IPS-15b (cell line): ENCODE data around the gene EGR1.

Experiments
- H3K27me3 ChIP-seq: one replicate; pipeline ENCODE4 v1.6.1; 2013; ENCODE audit warnings: low read length; ENCODE audit not compliant: control insufficient read depth, insufficient read depth
- H3K36me3 ChIP-seq: one replicate; pipeline ENCODE4 v1.6.1; 2013; ENCODE audit warnings: low read length; ENCODE audit not compliant: control insufficient read depth, insufficient read depth
- H3K4me1 ChIP-seq: one replicate; pipeline ENCODE4 v1.6.1; 2013; ENCODE audit warnings: mild to moderate bottlenecking, low read length; ENCODE audit not compliant: control insufficient read depth, insufficient read depth
- H3K4me3 ChIP-seq: one replicate; pipeline ENCODE4 v1.5.1; 2013; ENCODE audit warnings: low read depth, low read length
- H3K9ac ChIP-seq: one replicate; pipeline ENCODE4 v1.6.1; 2013; ENCODE audit warnings: low read depth, mild to moderate bottlenecking, low read length
- H3K9me3 ChIP-seq: one replicate; pipeline ENCODE4 v1.6.1; 2013; ENCODE audit warnings: mild to moderate bottlenecking, low read length; ENCODE audit not compliant: control insufficient read depth, insufficient read depth

The EGR1 gene

GRCh38 chr5:138444774-138445546, 20.3 kb upstream of the EGR1 start:
- H3K27me3 ChIP-seq = no peaks in the 10 kb centered on the region

GRCh38 chr5:138445547-138446271, 19.6 kb upstream of the EGR1 start:
- Histone ChIP-seq H3K9ac (no peak overlapping the region), H3K9me3 (no peaks in the 10 kb centered on the region), H3K36me3 (peaks cover 3% of the 10 kb centered on the region), H3K27me3 (no peaks in the 10 kb centered on the region), H3K4me3 (no peak overlapping the region), H3K4me1 (peaks cover 2% of the 10 kb centered on the region)

More at GRCh38 chr5:138444774-138445546, 20.3 kb upstream of the EGR1 start:
- H3K9me3 ChIP-seq = no peaks in the 10 kb centered on the region
- peaks cover 3% of the 10 kb centered on the region for H3K36me3 ChIP-seq
- no peak overlapping the region for H3K4me3 ChIP-seq
- H3K9ac ChIP-seq = no peak overlapping the region
- H3K4me1 ChIP-seq = peaks cover 4% of the 10 kb centered on the region

GRCh38 chr5:138448070-138448469, 17.2 kb upstream of the EGR1 start:
- Histone ChIP-seq H3K36me3 (peaks cover 3% of the 10 kb centered on the region), H3K4me1 (peaks cover 2% of the 10 kb centered on the region), H3K9me3 (no peaks in the 10 kb centered on the region), H3K27me3 (no peaks in the 10 kb centered on the region), H3K9ac (no peak overlapping the region), H3K4me3 (no peak overlapping the region)

GRCh38 chr5:138448481-138449398, 16.5 kb upstream of the EGR1 start:
- H3K4me3 ChIP-seq = no peak overlapping the region
- peaks cover 3% of the 10 kb centered on the region for H3K36me3 ChIP-seq
- no peak overlapping the region for H3K9ac ChIP-seq
- peaks cover 2% of the 10 kb centered on the region for H3K4me1 ChIP-seq
- H3K9me3 ChIP-seq = no peaks in the 10 kb centered on the region
- no peaks in the 10 kb centered on the region for H3K27me3 ChIP-seq

- Histone ChIP-seq H3K36me3 (peaks cover under 1% of the 10 kb centered on the region), H3K27me3 (no peaks in the 10 kb centered on the region), H3K9ac (peak overlapping the region; percentile 70), H3K4me1 (peaks cover 2% of the 10 kb centered on the region), H3K4me3 (peak overlapping the region; percentile 18), H3K9me3 (no peaks in the 10 kb centered on the region)
Measured at GRCh38 chr5:138449501-138450239, 15.6 kb upstream of the EGR1 start.

GRCh38 chr5:138450971-138451370, 14.3 kb upstream of the EGR1 start:
- Histone ChIP-seq H3K4me1 (peaks cover 4% of the 10 kb centered on the region), H3K36me3 (no peaks in the 10 kb centered on the region), H3K9me3 (no peaks in the 10 kb centered on the region), H3K27me3 (no peaks in the 10 kb centered on the region), H3K9ac (no peak overlapping the region), H3K4me3 (no peak overlapping the region)

- H3K9me3 ChIP-seq = no peaks in the 10 kb centered on the region
- peaks cover 4% of the 10 kb centered on the region for H3K4me1 ChIP-seq
- H3K27me3 ChIP-seq = no peaks in the 10 kb centered on the region
- no peak overlapping the region for H3K4me3 ChIP-seq
- no peaks in the 10 kb centered on the region for H3K36me3 ChIP-seq
- H3K9ac ChIP-seq = no peak overlapping the region
Measured at GRCh38 chr5:138452720-138453119, 12.6 kb upstream of the EGR1 start.

- Histone ChIP-seq H3K4me3 (no peak overlapping the region), H3K27me3 (no peaks in the 10 kb centered on the region), H3K4me1 (peaks cover 4% of the 10 kb centered on the region), H3K9ac (no peak overlapping the region), H3K9me3 (no peaks in the 10 kb centered on the region), H3K36me3 (no peaks in the 10 kb centered on the region)
Measured at GRCh38 chr5:138453590-138453989, 11.7 kb upstream of the EGR1 start.

- Histone ChIP-seq H3K36me3 (no peaks in the 10 kb centered on the region), H3K9me3 (no peaks in the 10 kb centered on the region), H3K27me3 (no peaks in the 10 kb centered on the region), H3K4me3 (no peak overlapping the region), H3K4me1 (peaks cover 3% of the 10 kb centered on the region), H3K9ac (no peak overlapping the region)
Measured at GRCh38 chr5:138454121-138454520, 11.2 kb upstream of the EGR1 start.

GRCh38 chr5:138455232-138455930, 9.9 kb upstream of the EGR1 start:
- Histone ChIP-seq H3K9me3 (no peaks in the 10 kb centered on the region), H3K27me3 (no peaks in the 10 kb centered on the region), H3K9ac (no peak overlapping the region), H3K36me3 (no peaks in the 10 kb centered on the region), H3K4me1 (peaks cover 3% of the 10 kb centered on the region), H3K4me3 (no peak overlapping the region)
